HS-27A (cell line): ENCODE data around the gene DNAJC5.
"Not testable (repeated sequence)": the region's sequence is repeated elsewhere in the genome, so short reads cannot be mapped to it uniquely, and the experiment has no call there.

Experiments
- DNase-seq: peaks from one replicate; pipeline ENCODE4 v3.0.0-alpha.2; 2012; ENCODE audit warnings: low read depth, missing footprints

The DNAJC5 gene

GRCh38 chr20:63968136-63968927 lies 73.4 kb downstream of the DNAJC5 start:
- DNase-seq = no peak

- no peak for DNase-seq
Observed at GRCh38 chr20:63968928-63969760, 74.2 kb downstream of the DNAJC5 start.

- DNase-seq = no peak
Observed at GRCh38 chr20:63969838-63970713, 75.2 kb downstream of the DNAJC5 start, which contains the start of gene ZNF512B. TSS of gene ZNF512B (minus strand) at chr20:63969930. CDS start at chr20:63967950, 1,980 bp downstream.

- DNase-seq = no peak
Observed at GRCh38 chr20:63970714-63971431, 75.9 kb downstream of the DNAJC5 start.

GRCh38 chr20:63971960-63972311 lies 77.0 kb downstream of the DNAJC5 start:
- DNase-seq = not testable (repeated sequence)

- no peak for DNase-seq
Observed at GRCh38 chr20:63972312-63973159, 77.6 kb downstream of the DNAJC5 start.

GRCh38 chr20:63973160-63973479 lies 78.2 kb downstream of the DNAJC5 start:
- DNase-seq = no peak

- no peak for DNase-seq
Observed at GRCh38 chr20:63973636-63974401, 78.9 kb downstream of the DNAJC5 start.

- DNase-seq = no peak
Observed at GRCh38 chr20:63974402-63975200, 79.7 kb downstream of the DNAJC5 start.

GRCh38 chr20:63976511-63976910 lies 81.6 kb downstream of the DNAJC5 start:
- not testable (repeated sequence) for DNase-seq

- DNase-seq = no peak
Observed at GRCh38 chr20:63976980-63977738, 82.2 kb downstream of the DNAJC5 start.

- DNase-seq = no peak
Observed at GRCh38 chr20:63977739-63978276, 82.9 kb downstream of the DNAJC5 start.

GRCh38 chr20:63978319-63979228 lies 83.6 kb downstream of the DNAJC5 start:
- no peak for DNase-seq

GRCh38 chr20:63979229-63979556 lies 84.3 kb downstream of the DNAJC5 start:
- DNase-seq = no peak

- DNase-seq = no peak
Observed at GRCh38 chr20:63979557-63980316, 84.8 kb downstream of the DNAJC5 start, which contains the start of gene SAMD10. TSS of gene SAMD10 (minus strand) at chr20:63979642. CDS start at chr20:63979467, 175 bp downstream.

GRCh38 chr20:63980317-63980805 lies 85.4 kb downstream of the DNAJC5 start:
- no peak for DNase-seq
